Activated naive CD4-positive, alpha-beta T cell treated with anti-CD3 and anti-CD28 coated beads for 36 hours (primary cell): ENCODE data around the gene LMX1B. TPM values are rescaled to one million over a fixed set of nuclear protein-coding genes. Genes with fewer than 3 reads are reported as not detected.

Experiments
- CTCF ChIA-PET: fragments of 350-600 bp; sonication (Branson Sonifier 250); formaldehyde crosslinking; loops from one replicate; lab custom pipeline; 2021; ENCODE audit warnings: antibody characterized with exemption; lab: Charles Lee
- DNase-seq: peaks from one replicate; pipeline ENCODE4 v3.0.0-alpha.2; 2020
- H3K27ac Mint-ChIP-seq: one replicate; pipeline ENCODE4 v1.8.0; 2021; ENCODE audit warnings: mild to moderate bottlenecking, mixed read lengths
- H3K27me3 Mint-ChIP-seq: one replicate; pipeline ENCODE4 v1.8.0; 2021; ENCODE audit warnings: low read depth, mixed read lengths
- H3K36me3 Mint-ChIP-seq: one replicate; pipeline ENCODE4 v1.8.0; 2021; ENCODE audit warnings: low read depth, mixed read lengths
- H3K4me1 Mint-ChIP-seq: one replicate; pipeline ENCODE4 v1.8.0; 2021; ENCODE audit warnings: low read depth, mixed read lengths
- H3K4me3 Mint-ChIP-seq: one replicate; pipeline ENCODE4 v1.8.0; 2021; ENCODE audit warnings: mild to moderate bottlenecking, moderate library complexity, mixed read lengths
- H3K9me3 Mint-ChIP-seq: one replicate; pipeline ENCODE4 v1.8.0; 2021; ENCODE audit warnings: mixed read lengths
- intact Hi-C: fragments of 100-400 bp; cut with micrococcal nuclease; formaldehyde crosslinking; loops from one replicate; pipeline ENCODE4 v1.15.1; 2023
- total RNA-seq, 2 experiments: library from RNA; stranded (reverse); gene quantifications; one replicate each; pipeline ENCODE4 v1.2.3, GENCODE V29; 2021

LMX1B gene
- total RNA-seq, 2 experiments from 2014 or later, result not detected

DNA sequence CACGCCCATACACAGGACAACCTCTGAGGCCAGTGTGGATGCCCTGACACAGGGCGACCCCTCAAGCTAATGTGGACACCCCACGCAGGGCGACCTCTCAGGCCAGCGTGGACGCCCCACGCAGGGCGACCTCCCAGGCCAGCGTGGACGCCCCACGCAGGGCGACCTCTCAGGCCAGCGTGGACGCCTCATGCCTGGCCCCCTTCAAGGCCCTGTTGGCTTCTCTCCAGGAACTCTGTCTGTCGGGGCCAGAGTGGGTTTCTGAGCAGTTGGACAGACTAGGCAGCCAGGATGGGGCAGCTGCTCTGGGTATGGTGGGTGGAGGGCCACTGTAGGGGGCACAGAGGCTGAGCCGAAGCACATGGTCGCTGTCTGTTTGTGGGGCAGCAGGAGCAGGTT, 47.4 kb downstream of the LMX1B start:
- CTCF ChIA-PET, result no interaction called here
- Mint-ChIP-seq H3K27me3 (peaks cover 21% of the 10 kb centered on the region), H3K4me3 (no peak overlapping the region), H3K4me1 (no peaks in the 10 kb centered on the region), H3K27ac (no peak overlapping the region), H3K9me3 (no peaks in the 10 kb centered on the region), H3K36me3 (no peaks in the 10 kb centered on the region)
- no peak for DNase-seq
- intact Hi-C loops, result no loop called here

DNA sequence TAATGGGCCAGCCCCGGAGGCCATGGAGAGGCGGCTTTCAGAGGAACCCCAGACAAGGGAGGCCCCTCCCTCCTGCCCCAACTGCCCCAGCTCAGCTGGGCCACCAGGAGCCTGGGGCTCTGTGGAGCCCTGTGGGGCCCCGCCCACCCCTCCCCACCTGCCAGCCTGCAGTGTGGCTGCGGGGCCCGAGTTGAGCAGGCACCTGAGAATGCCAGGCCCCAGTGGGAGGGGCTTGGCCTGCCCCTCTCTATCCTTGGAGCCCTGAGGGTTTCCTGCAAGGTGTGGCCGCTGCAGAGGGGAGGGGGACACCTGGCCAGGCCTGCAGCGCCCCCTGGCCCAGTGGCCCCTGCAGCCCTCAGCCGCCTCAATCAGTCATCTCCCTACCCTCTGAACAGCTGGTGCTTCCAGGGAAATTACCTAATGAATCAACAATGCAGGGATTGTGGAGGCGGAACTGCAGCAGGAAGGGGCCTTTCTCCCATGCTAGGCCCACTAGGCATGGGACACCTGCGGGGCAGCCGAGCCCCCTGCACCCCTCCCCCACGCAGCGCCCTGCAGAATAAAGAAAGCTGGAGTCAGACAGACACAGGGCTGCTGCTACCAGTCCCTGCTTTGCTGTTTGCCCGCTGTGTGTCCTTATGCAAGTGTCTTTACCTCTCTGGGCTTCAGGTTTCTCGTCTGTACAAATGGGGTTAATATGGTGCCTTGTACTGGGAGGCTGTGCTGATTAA, 48.0 kb downstream of the LMX1B start:
- CTCF ChIA-PET, result no interaction called here
- Mint-ChIP-seq H3K4me3 (no peak overlapping the region), H3K36me3 (no peaks in the 10 kb centered on the region), H3K27ac (no peak overlapping the region), H3K27me3 (peaks cover 26% of the 10 kb centered on the region), H3K9me3 (no peaks in the 10 kb centered on the region), H3K4me1 (no peaks in the 10 kb centered on the region)
- intact Hi-C loops, result no loop called here
- no peak for DNase-seq

DNA sequence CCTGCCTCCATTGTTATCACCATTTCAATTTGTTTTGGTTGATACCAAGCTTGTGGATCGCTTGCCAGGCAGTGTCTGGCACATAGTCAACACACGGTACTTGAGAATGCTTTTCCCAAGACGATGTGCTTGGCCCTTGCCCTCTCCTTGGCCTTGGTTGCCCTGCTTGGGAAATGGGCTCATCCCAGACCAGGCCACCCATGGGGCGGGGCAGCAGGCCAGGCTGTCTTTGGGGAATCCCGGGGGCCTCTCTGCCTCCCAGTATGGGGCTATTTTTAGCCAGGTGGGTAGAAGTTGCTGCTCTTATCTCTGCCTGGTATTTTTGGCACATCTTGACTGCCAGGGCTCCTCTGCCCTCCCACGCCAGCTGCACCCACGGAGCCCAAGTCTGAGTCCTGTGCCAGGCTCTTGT, 49.9 kb downstream of the LMX1B start:
- no peaks in the 10 kb centered on the region for H3K4me1 Mint-ChIP-seq
- CTCF ChIA-PET, result no interaction called here
- no peak overlapping the region for H3K4me3 Mint-ChIP-seq
- no peak for DNase-seq
- H3K9me3 Mint-ChIP-seq, result no peaks in the 10 kb centered on the region
- H3K27ac Mint-ChIP-seq, result no peak overlapping the region
- peaks cover 24% of the 10 kb centered on the region for H3K27me3 Mint-ChIP-seq
- no peaks in the 10 kb centered on the region for H3K36me3 Mint-ChIP-seq
- intact Hi-C loops, result no loop called here

GRCh38 chr9:126664900-126665643, 51.3 kb downstream of the LMX1B start:
- intact Hi-C loops, result no loop called here
- no peak overlapping the region for H3K27ac Mint-ChIP-seq
- H3K27me3 Mint-ChIP-seq, result peaks cover 24% of the 10 kb centered on the region
- CTCF ChIA-PET, result no interaction called here
- no peaks in the 10 kb centered on the region for H3K9me3 Mint-ChIP-seq
- no peaks in the 10 kb centered on the region for H3K4me1 Mint-ChIP-seq
- no peak overlapping the region for H3K4me3 Mint-ChIP-seq
- no peak for DNase-seq
- no peaks in the 10 kb centered on the region for H3K36me3 Mint-ChIP-seq

GRCh38 chr9:126665644-126666035, 51.9 kb downstream of the LMX1B start:
- Mint-ChIP-seq H3K27ac (no peak overlapping the region), H3K9me3 (no peaks in the 10 kb centered on the region), H3K36me3 (no peaks in the 10 kb centered on the region), H3K27me3 (peaks cover 23% of the 10 kb centered on the region), H3K4me1 (no peaks in the 10 kb centered on the region), H3K4me3 (no peak overlapping the region)
- intact Hi-C loops, result no loop called here
- CTCF ChIA-PET, result no interaction called here
- DNase-seq, result no peak

GRCh38 chr9:126666155-126666803, 52.6 kb downstream of the LMX1B start:
- Mint-ChIP-seq H3K36me3 (no peaks in the 10 kb centered on the region), H3K4me1 (no peaks in the 10 kb centered on the region), H3K27me3 (peaks cover 20% of the 10 kb centered on the region), H3K27ac (no peak overlapping the region), H3K9me3 (no peaks in the 10 kb centered on the region), H3K4me3 (no peak overlapping the region)
- CTCF ChIA-PET, result no interaction called here
- intact Hi-C loops, result no loop called here
- DNase-seq, result no peak

DNA sequence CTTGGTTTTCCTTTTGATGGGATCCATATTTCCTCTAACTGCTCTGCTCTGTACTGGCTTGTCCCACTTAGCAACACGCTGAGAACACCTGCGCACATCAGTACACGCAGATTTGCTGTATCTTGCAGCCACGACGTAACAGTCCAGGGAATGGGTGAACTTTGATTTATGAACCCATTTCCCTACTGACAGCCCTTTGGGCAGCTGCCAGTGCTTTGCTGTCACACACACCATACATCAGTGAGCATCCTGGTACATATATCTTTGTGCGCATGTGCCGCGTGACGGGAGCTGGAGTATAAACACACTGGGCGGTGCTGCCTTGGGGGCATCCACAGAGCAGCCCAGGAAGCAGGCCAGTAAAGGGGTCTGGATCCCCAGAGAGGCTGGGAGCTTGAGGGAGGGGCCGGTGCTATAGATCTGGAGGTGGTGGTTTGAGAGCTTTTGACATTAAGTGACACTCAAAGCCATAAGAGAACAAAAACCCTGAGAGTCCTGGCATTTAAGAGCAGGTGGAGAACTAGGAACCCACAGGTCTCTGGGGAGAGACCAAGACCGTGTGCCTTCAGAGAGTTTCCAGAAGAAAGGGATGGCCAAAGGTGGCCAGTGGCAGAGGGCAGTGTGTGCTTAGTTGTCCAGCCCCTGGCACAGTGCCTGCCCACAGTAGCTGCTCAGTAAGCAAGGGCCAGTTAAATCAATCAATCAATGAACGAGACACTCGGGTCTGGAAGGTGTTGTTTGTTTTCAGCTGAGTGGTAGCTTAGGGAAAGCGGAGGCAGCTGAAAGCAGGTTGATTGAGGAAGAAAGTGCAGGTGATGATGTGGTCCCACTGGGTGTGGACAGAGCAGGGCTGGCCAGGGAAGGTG, 53.7 kb downstream of the LMX1B start:
- intact Hi-C loops, result no loop called here
- DNase-seq, result no peak
- H3K4me3 Mint-ChIP-seq, result no peak overlapping the region
- H3K9me3 Mint-ChIP-seq, result no peaks in the 10 kb centered on the region
- H3K36me3 Mint-ChIP-seq, result no peaks in the 10 kb centered on the region
- CTCF ChIA-PET, result interaction anchor here (0.6 kb wide), 1 partner anchor 47 kb away, joined by 4 read pairs; no protein-coding TSS in a partner anchor
- H3K4me1 Mint-ChIP-seq, result no peaks in the 10 kb centered on the region
- H3K27me3 Mint-ChIP-seq, result peaks cover 21% of the 10 kb centered on the region
- no peak overlapping the region for H3K27ac Mint-ChIP-seq

DNA sequence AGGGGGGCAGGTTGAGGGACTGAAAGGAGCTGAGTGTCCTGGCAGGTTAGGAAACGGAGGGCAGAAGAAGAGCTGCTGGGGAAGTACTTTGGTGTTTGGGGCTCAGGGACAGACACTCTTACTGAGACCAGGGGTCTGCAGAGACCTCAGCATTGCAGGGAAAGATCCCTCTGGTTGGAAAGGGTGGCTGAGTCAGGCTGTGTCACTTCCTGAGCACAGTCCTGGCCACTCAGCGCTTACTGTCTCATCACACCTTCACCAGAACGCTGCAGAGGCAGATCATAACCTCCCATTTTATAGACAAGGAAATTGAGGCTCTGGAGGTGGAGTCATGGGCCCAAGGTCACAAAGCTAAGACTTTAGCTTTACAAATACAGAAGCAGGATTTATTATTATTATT, 54.3 kb downstream of the LMX1B start:
- H3K4me3 Mint-ChIP-seq, result no peak overlapping the region
- H3K9me3 Mint-ChIP-seq, result no peaks in the 10 kb centered on the region
- peaks cover 22% of the 10 kb centered on the region for H3K27me3 Mint-ChIP-seq
- intact Hi-C loops, result no loop called here
- DNase-seq, result no peak
- no peak overlapping the region for H3K27ac Mint-ChIP-seq
- H3K4me1 Mint-ChIP-seq, result no peaks in the 10 kb centered on the region
- CTCF ChIA-PET, result interaction anchor here (0.6 kb wide), 1 partner anchor 47 kb away, joined by 4 read pairs; no protein-coding TSS in a partner anchor
- H3K36me3 Mint-ChIP-seq, result no peaks in the 10 kb centered on the region

DNA sequence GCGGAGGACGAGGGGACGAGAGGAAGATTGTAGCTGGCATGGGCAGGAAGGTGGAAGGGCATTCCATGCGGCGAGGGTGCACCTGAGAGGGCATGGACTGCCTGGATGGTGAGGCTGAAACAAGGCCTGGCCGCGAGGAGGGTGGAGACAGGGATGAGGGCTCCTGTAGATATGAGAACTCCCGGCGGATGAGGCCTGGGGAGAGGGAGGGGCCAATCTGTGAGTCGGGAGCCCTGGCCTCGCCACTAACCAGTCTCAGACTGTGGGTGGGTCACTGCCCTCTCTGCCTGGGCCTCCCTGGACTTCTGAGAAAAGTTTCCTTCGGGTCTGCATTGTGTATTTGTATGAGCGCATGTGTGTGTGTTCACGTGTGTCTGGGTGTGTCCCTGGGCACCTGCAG, 55.4 kb downstream of the LMX1B start:
- no peaks in the 10 kb centered on the region for H3K9me3 Mint-ChIP-seq
- no peak overlapping the region for H3K4me3 Mint-ChIP-seq
- intact Hi-C loops, result no loop called here
- no peaks in the 10 kb centered on the region for H3K4me1 Mint-ChIP-seq
- CTCF ChIA-PET, result no interaction called here
- H3K27me3 Mint-ChIP-seq, result peaks cover 27% of the 10 kb centered on the region
- DNase-seq, result no peak
- H3K27ac Mint-ChIP-seq, result no peak overlapping the region
- H3K36me3 Mint-ChIP-seq, result no peaks in the 10 kb centered on the region

DNA sequence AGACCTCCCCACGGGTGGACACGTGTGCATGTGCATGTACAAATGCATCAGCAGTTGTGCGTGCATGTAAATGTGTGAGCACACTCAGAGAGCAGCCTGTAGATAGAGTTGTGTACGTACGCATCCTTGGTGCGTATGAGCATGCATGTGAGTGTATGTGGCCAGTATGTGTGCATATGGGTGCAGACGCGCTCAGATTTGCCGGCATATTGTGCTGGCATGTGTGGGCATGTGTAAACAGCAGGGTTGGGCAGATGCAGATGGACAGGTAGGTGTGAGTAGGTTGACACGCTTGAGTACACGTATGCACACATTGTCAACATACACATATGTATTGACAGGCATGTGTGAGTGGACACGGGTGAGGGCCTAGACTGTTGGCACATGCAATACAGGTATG, 56.5 kb downstream of the LMX1B start:
- Mint-ChIP-seq H3K27ac (no peak overlapping the region), H3K27me3 (peaks cover 29% of the 10 kb centered on the region), H3K4me3 (no peak overlapping the region), H3K36me3 (no peaks in the 10 kb centered on the region), H3K4me1 (no peaks in the 10 kb centered on the region), H3K9me3 (no peaks in the 10 kb centered on the region)
- intact Hi-C loops, result no loop called here
- CTCF ChIA-PET, result interaction anchor here (1.0 kb wide), 1 partner anchor 24 kb away, joined by 3 read pairs; no protein-coding TSS in a partner anchor
- DNase-seq, result no peak

GRCh38 chr9:126671381-126671831, 57.7 kb downstream of the LMX1B start:
- intact Hi-C loops, result no loop called here
- Mint-ChIP-seq H3K27me3 (peaks cover 32% of the 10 kb centered on the region), H3K36me3 (no peaks in the 10 kb centered on the region), H3K4me3 (no peak overlapping the region), H3K27ac (no peak overlapping the region), H3K9me3 (no peaks in the 10 kb centered on the region), H3K4me1 (peaks cover 5% of the 10 kb centered on the region)
- CTCF ChIA-PET, result interaction anchor here (0.6 to 1.0 kb wide), 2 partner anchors 26 to 76 kb away, joined by 3 read pairs; no protein-coding TSS in a partner anchor
- no peak for DNase-seq

- DNase-seq, result no peak
- Mint-ChIP-seq H3K36me3 (no peaks in the 10 kb centered on the region), H3K9me3 (no peaks in the 10 kb centered on the region), H3K4me3 (no peak overlapping the region), H3K4me1 (peaks cover 5% of the 10 kb centered on the region), H3K27me3 (peaks cover 33% of the 10 kb centered on the region), H3K27ac (no peak overlapping the region)
- intact Hi-C loops, result no loop called here
- CTCF ChIA-PET, result interaction anchor here (0.6 kb wide), 1 partner anchor 76 kb away, joined by 3 read pairs; no protein-coding TSS in a partner anchor
Measured at GRCh38 chr9:126671983-126672382, 58.3 kb downstream of the LMX1B start.
